Stimulated activated CD8-positive, alpha-beta memory T cell treated with anti-CD3 and anti-CD28 coated beads, Interleukin-15, amount 100 ng/mL, for 1 hour (primary cell): ENCODE measurements around the gene LBHD2.

Experiments
- DNase-seq: peaks from one replicate; pipeline ENCODE4 v3.0.0-alpha.2; 2020; ENCODE audit warnings: low read depth

The LBHD2 gene

GRCh38 chr14:103132381-103133209, 48.6 kb downstream of the LBHD2 start:
- no peak for DNase-seq

- DNase-seq = no peak
Measured at GRCh38 chr14:103133210-103134140, 49.5 kb downstream of the LBHD2 start.

GRCh38 chr14:103134405-103134804, 50.4 kb downstream of the LBHD2 start:
- DNase-seq = no peak

- DNase-seq = no peak
Measured at GRCh38 chr14:103134919-103135318, 50.9 kb downstream of the LBHD2 start.

GRCh38 chr14:103135333-103136260, 51.6 kb downstream of the LBHD2 start:
- DNase-seq = no peak

GRCh38 chr14:103136388-103137271, 52.6 kb downstream of the LBHD2 start:
- no peak for DNase-seq

GRCh38 chr14:103137689-103138300, 53.8 kb downstream of the LBHD2 start:
- DNase-seq = no peak

GRCh38 chr14:103138301-103139131, 54.5 kb downstream of the LBHD2 start:
- no peak for DNase-seq

- DNase-seq = no peak
Measured at GRCh38 chr14:103139132-103140025, 55.4 kb downstream of the LBHD2 start.
